ENCODE measurements around the gene SLC30A7.

DNA sequence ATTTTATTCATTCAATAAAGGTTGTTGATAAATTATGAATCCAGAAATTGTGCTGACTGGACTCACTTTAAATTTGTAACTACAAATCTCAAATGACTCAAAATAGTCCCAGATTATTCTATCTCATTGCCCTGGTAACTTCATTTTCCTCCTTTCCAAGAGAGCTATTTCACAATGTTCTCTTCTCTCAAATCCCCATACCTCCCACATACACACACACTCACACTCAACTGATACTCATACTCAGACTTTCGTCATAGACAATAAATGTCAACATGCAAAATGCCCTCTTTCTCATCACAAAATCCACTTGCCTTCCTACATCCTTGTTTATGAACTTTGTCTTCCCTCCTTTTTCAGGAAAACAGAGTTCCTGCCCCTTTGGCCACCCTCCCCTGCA lies 34.5 kb upstream of the SLC30A7 start:
- TF ChIP-seq RXRA (IDR thresholded peaks at IDR 0.05), result no peak
- TF ChIP-seq, protein P1, sequence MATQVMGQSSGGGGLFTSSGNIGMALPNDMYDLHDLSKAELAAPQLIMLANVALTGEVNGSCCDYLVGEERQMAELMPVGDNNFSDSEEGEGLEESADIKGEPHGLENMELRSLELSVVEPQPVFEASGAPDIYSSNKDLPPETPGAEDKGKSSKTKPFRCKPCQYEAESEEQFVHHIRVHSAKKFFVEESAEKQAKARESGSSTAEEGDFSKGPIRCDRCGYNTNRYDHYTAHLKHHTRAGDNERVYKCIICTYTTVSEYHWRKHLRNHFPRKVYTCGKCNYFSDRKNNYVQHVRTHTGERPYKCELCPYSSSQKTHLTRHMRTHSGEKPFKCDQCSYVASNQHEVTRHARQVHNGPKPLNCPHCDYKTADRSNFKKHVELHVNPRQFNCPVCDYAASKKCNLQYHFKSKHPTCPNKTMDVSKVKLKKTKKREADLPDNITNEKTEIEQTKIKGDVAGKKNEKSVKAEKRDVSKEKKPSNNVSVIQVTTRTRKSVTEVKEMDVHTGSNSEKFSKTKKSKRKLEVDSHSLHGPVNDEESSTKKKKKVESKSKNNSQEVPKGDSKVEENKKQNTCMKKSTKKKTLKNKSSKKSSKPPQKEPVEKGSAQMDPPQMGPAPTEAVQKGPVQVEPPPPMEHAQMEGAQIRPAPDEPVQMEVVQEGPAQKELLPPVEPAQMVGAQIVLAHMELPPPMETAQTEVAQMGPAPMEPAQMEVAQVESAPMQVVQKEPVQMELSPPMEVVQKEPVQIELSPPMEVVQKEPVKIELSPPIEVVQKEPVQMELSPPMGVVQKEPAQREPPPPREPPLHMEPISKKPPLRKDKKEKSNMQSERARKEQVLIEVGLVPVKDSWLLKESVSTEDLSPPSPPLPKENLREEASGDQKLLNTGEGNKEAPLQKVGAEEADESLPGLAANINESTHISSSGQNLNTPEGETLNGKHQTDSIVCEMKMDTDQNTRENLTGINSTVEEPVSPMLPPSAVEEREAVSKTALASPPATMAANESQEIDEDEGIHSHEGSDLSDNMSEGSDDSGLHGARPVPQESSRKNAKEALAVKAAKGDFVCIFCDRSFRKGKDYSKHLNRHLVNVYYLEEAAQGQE (IDR thresholded peaks at IDR 0.05), result no peak
- TF ChIP-seq, protein P2, sequence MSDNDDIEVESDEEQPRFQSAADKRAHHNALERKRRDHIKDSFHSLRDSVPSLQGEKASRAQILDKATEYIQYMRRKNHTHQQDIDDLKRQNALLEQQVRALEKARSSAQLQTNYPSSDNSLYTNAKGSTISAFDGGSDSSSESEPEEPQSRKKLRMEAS (IDR thresholded peaks at IDR 0.05), result no peak
- TF ChIP-seq SP1 (IDR thresholded peaks at IDR 0.05), result no peak
- TF ChIP-seq, protein P3, sequence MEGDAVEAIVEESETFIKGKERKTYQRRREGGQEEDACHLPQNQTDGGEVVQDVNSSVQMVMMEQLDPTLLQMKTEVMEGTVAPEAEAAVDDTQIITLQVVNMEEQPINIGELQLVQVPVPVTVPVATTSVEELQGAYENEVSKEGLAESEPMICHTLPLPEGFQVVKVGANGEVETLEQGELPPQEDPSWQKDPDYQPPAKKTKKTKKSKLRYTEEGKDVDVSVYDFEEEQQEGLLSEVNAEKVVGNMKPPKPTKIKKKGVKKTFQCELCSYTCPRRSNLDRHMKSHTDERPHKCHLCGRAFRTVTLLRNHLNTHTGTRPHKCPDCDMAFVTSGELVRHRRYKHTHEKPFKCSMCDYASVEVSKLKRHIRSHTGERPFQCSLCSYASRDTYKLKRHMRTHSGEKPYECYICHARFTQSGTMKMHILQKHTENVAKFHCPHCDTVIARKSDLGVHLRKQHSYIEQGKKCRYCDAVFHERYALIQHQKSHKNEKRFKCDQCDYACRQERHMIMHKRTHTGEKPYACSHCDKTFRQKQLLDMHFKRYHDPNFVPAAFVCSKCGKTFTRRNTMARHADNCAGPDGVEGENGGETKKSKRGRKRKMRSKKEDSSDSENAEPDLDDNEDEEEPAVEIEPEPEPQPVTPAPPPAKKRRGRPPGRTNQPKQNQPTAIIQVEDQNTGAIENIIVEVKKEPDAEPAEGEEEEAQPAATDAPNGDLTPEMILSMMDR (IDR thresholded peaks at IDR 0.05; ENCODE audit: low read depth, low read length, missing input control), result no peak
- TF ChIP-seq YY1 (IDR thresholded peaks at IDR 0.05), result no peak
- TF ChIP-seq HNF4G (IDR thresholded peaks at IDR 0.05), result no peak
- TF ChIP-seq, protein P4, sequence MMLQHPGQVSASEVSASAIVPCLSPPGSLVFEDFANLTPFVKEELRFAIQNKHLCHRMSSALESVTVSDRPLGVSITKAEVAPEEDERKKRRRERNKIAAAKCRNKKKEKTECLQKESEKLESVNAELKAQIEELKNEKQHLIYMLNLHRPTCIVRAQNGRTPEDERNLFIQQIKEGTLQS (IDR thresholded peaks at IDR 0.05), result no peak
- no peak for TF ChIP-seq RAD21 (IDR thresholded peaks at IDR 0.05)
- TF ChIP-seq EGR1 (IDR thresholded peaks at IDR 0.05; ENCODE audit: low read depth in 2 of 2), result no peak
- no peak for TF ChIP-seq JUND (IDR thresholded peaks at IDR 0.05)
- TF ChIP-seq, protein P5, sequence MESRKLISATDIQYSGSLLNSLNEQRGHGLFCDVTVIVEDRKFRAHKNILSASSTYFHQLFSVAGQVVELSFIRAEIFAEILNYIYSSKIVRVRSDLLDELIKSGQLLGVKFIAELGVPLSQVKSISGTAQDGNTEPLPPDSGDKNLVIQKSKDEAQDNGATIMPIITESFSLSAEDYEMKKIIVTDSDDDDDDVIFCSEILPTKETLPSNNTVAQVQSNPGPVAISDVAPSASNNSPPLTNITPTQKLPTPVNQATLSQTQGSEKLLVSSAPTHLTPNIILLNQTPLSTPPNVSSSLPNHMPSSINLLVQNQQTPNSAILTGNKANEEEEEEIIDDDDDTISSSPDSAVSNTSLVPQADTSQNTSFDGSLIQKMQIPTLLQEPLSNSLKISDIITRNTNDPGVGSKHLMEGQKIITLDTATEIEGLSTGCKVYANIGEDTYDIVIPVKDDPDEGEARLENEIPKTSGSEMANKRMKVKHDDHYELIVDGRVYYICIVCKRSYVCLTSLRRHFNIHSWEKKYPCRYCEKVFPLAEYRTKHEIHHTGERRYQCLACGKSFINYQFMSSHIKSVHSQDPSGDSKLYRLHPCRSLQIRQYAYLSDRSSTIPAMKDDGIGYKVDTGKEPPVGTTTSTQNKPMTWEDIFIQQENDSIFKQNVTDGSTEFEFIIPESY (IDR thresholded peaks at IDR 0.05), result no peak
- no peak for TF ChIP-seq GABPA (IDR thresholded peaks at IDR 0.05 in 1 of 2, conservative IDR thresholded peaks at IDR 0.05 in 1 of 2)

Measured in liver (tissue), 3 donors.